Neural cell (in vitro differentiated cells): ENCODE data around the gene PITHD1. TPM values are rescaled to one million over a fixed set of nuclear protein-coding genes. Genes with fewer than 3 reads are reported as not detected.
A peak's percentile ranks its signal among the peaks of the same experiment; 100 is the strongest.

ENCODE experiments used
- H2AFZ ChIP-seq: fragments of 200-600, 300-800 bp; sonication (generic), shearing (Covaris generic); 2 replicates; pipeline ENCODE4 v1.6.0; 2014; ENCODE audit warnings: low read depth, mild to moderate bottlenecking, antibody characterized with exemption, low read length, moderate library complexity
- H3F3A ChIP-seq: fragments of 200-600 bp; shearing (Covaris generic); 2 replicates; pipeline ENCODE4 v1.6.1; 2016; ENCODE audit warnings: mild to moderate bottlenecking, moderate library complexity, mixed read lengths, antibody characterized with exemption, low read length; ENCODE audit not compliant: insufficient read depth, poor library complexity, severe bottlenecking
- H3K27ac ChIP-seq: fragments of 200-600, 300-800 bp; sonication (generic), shearing (Covaris generic); 2 replicates; pipeline ENCODE4 v1.5.1; 2014; ENCODE audit warnings: mild to moderate bottlenecking, low read length, moderate library complexity
- H3K27me3 ChIP-seq: fragments of 300-800, 200-600 bp; sonication (generic), shearing (Covaris generic); 2 replicates; pipeline ENCODE4 v1.6.0; 2014; ENCODE audit warnings: mild to moderate bottlenecking, low read depth, low read length, moderate library complexity; ENCODE audit not compliant: insufficient read depth
- H3K36me3 ChIP-seq: fragments of 300-800, 200-600 bp; sonication (generic), shearing (Covaris generic); 2 replicates; pipeline ENCODE4 v1.5.1; 2014; ENCODE audit warnings: mild to moderate bottlenecking, antibody characterized with exemption, low read length, moderate library complexity; ENCODE audit not compliant: insufficient read depth
- H3K4me2 ChIP-seq: fragments of 300-800, 200-600 bp; sonication (generic), shearing (Covaris generic); 2 replicates; pipeline ENCODE4 v1.6.0; 2014; ENCODE audit warnings: mild to moderate bottlenecking, low read length
- H3K4me3 ChIP-seq: fragments of 300-800, 200-600 bp; sonication (generic), shearing (Covaris generic); 2 replicates; pipeline ENCODE4 v1.5.1; 2014; ENCODE audit warnings: mild to moderate bottlenecking, low read length, moderate library complexity
- H3K79me2 ChIP-seq: fragments of 200-600 bp; shearing (Covaris generic); replicated peaks from 2 replicates; pipeline ENCODE4 v1.6.0; 2014; ENCODE audit warnings: mild to moderate bottlenecking, low read length, moderate library complexity; ENCODE audit not compliant: insufficient read depth
- H3K9ac ChIP-seq: fragments of 300-800, 200-600 bp; sonication (generic), shearing (Covaris generic); 2 replicates; pipeline ENCODE4 v1.6.1; 2016; ENCODE audit warnings: mild to moderate bottlenecking, low read length, mixed read lengths
- H3K9me2 ChIP-seq: fragments of 200-600 bp; shearing (Covaris generic); 2 replicates; pipeline ENCODE4 v1.6.1; 2016; ENCODE audit warnings: mild to moderate bottlenecking, low read length, mixed read lengths; ENCODE audit not compliant: insufficient read depth
- H3K9me3 ChIP-seq: fragments of 200-600, 300-800 bp; sonication (generic), shearing (Covaris generic); 2 replicates; pipeline ENCODE4 v1.6.1; 2016; ENCODE audit warnings: mild to moderate bottlenecking, mixed run types, low read length, moderate library complexity, mixed read lengths
- H4K20me1 ChIP-seq: fragments of 200-600 bp; shearing (Covaris generic); 2 replicates; pipeline ENCODE4 v1.6.1; 2016; ENCODE audit warnings: mild to moderate bottlenecking, mixed run types; ENCODE audit not compliant: insufficient read depth
- EP300 ChIP-seq: fragments of 450-650 bp; conservative IDR thresholded peaks from 2 replicates; pipeline ENCODE4 v1.6.1; 2014; ENCODE audit warnings: antibody characterized with exemption, mild to moderate bottlenecking, moderate library complexity; ENCODE audit not compliant: poor library complexity, severe bottlenecking
- MXI1 ChIP-seq: fragments of 450-650 bp; conservative IDR thresholded peaks from 2 replicates; pipeline ENCODE4 v1.6.1; 2014; ENCODE audit warnings: antibody characterized with exemption, mild to moderate bottlenecking; ENCODE audit not compliant: poor library complexity, severe bottlenecking
- REST ChIP-seq: IDR thresholded peaks from 2 replicates; pipeline ENCODE4 v1.6.1; 2012; ENCODE audit warnings: borderline replicate concordance
- SMC3 ChIP-seq: fragments of 450-650 bp; conservative IDR thresholded peaks from 2 replicates; pipeline ENCODE4 v1.6.1; 2014; ENCODE audit warnings: antibody characterized with exemption, mild to moderate bottlenecking, moderate library complexity; ENCODE audit not compliant: poor library complexity
- polyA plus RNA-seq: library from polyadenylated mRNA; depleted of rRNA; stranded (reverse); fragments of >200 nt; gene quantifications from 2 replicates; pipeline ENCODE4 v1.2.3, GENCODE V29; 2014
- TF ChIP-seq, protein P1 (sequence below): fragments of 450-650 bp; IDR thresholded peaks from 2 replicates; pipeline ENCODE4 v1.5.1; 2014; ENCODE audit warnings: antibody characterized with exemption, mild to moderate bottlenecking, moderate library complexity; ENCODE audit not compliant: poor library complexity, severe bottlenecking

The PITHD1 gene
- polyA plus RNA-seq, 1 donor from 2014 or later: 267 TPM

GRCh38 chr1:23809751-23810171, 31.5 kb downstream of the PITHD1 start:
- H4K20me1 ChIP-seq: no peaks in the 10 kb centered on the region
- H3K9me3 ChIP-seq: no peaks in the 10 kb centered on the region
- H3K4me3 ChIP-seq: no peak overlapping the region
- no peaks in the 10 kb centered on the region for H3F3A ChIP-seq
- no peak overlapping the region for H3K4me2 ChIP-seq
- no peaks in the 10 kb centered on the region for H3K9me2 ChIP-seq
- TF ChIP-seq, protein P1, sequence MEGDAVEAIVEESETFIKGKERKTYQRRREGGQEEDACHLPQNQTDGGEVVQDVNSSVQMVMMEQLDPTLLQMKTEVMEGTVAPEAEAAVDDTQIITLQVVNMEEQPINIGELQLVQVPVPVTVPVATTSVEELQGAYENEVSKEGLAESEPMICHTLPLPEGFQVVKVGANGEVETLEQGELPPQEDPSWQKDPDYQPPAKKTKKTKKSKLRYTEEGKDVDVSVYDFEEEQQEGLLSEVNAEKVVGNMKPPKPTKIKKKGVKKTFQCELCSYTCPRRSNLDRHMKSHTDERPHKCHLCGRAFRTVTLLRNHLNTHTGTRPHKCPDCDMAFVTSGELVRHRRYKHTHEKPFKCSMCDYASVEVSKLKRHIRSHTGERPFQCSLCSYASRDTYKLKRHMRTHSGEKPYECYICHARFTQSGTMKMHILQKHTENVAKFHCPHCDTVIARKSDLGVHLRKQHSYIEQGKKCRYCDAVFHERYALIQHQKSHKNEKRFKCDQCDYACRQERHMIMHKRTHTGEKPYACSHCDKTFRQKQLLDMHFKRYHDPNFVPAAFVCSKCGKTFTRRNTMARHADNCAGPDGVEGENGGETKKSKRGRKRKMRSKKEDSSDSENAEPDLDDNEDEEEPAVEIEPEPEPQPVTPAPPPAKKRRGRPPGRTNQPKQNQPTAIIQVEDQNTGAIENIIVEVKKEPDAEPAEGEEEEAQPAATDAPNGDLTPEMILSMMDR: peak; percentile 20
- TF ChIP-seq MXI1 (no peak), SMC3 (no peak), REST (no peak)
- H2AFZ ChIP-seq: no peak overlapping the region
- H3K27me3 ChIP-seq: no peaks in the 10 kb centered on the region
- no peaks in the 10 kb centered on the region for H3K79me2 ChIP-seq
- H3K9ac ChIP-seq: no peak overlapping the region
- H3K27ac ChIP-seq: no peak overlapping the region
- H3K36me3 ChIP-seq: no peaks in the 10 kb centered on the region

DNA sequence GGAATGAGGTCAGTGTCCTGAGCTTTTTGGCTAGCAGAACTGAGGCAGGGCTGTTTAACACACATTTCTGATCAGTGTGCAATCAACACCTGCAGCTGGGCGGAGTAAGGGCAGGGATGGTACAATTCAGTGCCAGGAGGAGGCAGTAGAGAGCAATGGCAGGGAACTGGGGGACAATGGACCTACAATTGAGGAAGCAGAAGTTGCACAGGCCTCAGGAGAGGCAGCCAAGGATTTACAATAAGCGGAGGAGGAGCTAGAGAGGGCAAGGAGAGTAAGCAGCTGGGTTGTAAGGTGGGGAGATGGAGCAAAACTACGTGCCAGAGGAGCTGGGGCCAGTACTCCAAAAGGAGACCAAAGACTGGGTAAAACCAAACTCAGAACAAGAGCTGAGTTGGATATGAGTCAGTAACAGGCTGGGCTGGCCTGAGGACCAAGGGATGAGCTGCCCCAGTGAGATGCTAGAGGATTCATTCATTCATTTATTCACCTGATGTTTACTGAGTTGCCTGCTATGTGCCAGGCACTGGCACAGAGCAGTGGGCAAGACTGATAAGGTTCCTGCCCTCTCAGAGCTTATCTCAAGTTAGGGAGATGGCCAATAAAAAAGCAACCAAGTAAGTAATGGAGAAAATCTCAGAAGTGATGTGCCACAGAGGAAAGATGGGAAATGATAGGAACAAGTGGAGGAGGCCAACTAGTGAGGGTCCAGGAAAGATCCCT, 32.8 kb downstream of the PITHD1 start:
- H3K9ac ChIP-seq: no peak overlapping the region
- no peaks in the 10 kb centered on the region for H3K79me2 ChIP-seq
- no peaks in the 10 kb centered on the region for H3K9me3 ChIP-seq
- no peak overlapping the region for H3K27ac ChIP-seq
- H3F3A ChIP-seq: no peaks in the 10 kb centered on the region
- H3K9me2 ChIP-seq: no peaks in the 10 kb centered on the region
- TF ChIP-seq, protein P1: peak; percentile 23
- no peak for TF ChIP-seq EP300
- H3K4me2 ChIP-seq: no peak overlapping the region
- H3K4me3 ChIP-seq: no peak overlapping the region
- no peak overlapping the region for H2AFZ ChIP-seq
- H3K36me3 ChIP-seq: no peaks in the 10 kb centered on the region
- no peaks in the 10 kb centered on the region for H3K27me3 ChIP-seq
- H4K20me1 ChIP-seq: no peaks in the 10 kb centered on the region
